Lower leg skin (tissue), 3 donors: ENCODE results near the gene FCN3.

Source experiments
- POLR2A ChIP-seq, 2 donors: fragments of 450-650 bp; IDR thresholded peaks; one replicate each; pipeline ENCODE4 v1.6.1; 2016 to 2017; ENCODE audit warnings: antibody characterized with exemption in 2 of 2, mild to moderate bottlenecking in 1 of 2, moderate library complexity in 1 of 2
- TF ChIP-seq, protein P1 (sequence below), 3 donors: fragments of 450-650 bp; IDR thresholded peaks; one replicate each; pipeline ENCODE4 v1.5.1; 2016; ENCODE audit warnings: antibody characterized with exemption in 3 of 3, mild to moderate bottlenecking in 3 of 3, moderate library complexity in 2 of 3

DNA sequence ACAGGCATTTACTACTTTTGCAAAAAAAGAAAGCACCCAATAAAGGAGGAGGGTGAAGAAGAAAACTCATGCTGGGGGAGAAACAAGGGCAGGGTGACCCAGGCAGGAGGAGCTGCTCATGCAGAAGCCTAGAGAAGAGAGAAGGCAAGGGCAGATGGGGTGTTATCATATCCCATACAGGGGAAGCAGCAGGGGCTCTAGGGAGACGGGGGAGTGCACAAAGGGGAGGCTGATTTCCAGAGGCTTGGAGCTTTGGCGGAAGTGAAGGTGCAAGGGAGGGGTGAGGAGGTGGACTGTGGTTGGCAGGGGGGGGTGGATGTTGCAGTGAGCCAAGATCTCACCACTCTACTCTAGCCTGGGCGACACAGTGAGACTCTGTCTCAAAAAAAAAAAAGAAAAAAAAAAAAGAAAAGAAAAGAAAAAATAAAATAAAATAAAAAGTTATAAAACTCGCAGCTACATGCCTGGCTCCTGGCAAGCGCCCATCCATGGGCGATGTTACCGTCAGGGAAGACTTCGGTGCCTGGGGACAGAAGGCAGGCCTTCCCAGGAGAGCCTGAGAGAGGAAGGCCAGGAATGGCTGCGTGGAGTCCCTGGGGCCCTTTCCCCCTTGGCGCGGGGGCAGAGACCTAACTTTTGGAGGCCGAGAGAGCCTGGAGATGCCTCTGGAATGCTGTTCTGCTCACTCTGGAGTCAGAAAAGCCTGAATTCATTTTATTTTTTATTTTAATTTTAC lies 3.3 kb upstream of the FCN3 start:
- TF ChIP-seq, protein P1, sequence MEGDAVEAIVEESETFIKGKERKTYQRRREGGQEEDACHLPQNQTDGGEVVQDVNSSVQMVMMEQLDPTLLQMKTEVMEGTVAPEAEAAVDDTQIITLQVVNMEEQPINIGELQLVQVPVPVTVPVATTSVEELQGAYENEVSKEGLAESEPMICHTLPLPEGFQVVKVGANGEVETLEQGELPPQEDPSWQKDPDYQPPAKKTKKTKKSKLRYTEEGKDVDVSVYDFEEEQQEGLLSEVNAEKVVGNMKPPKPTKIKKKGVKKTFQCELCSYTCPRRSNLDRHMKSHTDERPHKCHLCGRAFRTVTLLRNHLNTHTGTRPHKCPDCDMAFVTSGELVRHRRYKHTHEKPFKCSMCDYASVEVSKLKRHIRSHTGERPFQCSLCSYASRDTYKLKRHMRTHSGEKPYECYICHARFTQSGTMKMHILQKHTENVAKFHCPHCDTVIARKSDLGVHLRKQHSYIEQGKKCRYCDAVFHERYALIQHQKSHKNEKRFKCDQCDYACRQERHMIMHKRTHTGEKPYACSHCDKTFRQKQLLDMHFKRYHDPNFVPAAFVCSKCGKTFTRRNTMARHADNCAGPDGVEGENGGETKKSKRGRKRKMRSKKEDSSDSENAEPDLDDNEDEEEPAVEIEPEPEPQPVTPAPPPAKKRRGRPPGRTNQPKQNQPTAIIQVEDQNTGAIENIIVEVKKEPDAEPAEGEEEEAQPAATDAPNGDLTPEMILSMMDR (IDR thresholded peaks at IDR 0.05), result no peak
- no peak for TF ChIP-seq POLR2A (IDR thresholded peaks at IDR 0.05)
